Inflammatory macrophage treated with lipopolysaccharide for 1 hour (primary cell): ENCODE results near the gene ISCU.
"Not testable (repeated sequence)": the region's sequence is repeated elsewhere in the genome, so short reads cannot be mapped to it uniquely, and the experiment has no call there.

Experiments used
- DNase-seq, 2 donors: peaks; one replicate each; pipeline ENCODE4 v3.0.0-alpha.2; 2020 to 2022

ISCU gene

GRCh38 chr12:108605690-108606406, 43.5 kb downstream of the ISCU start:
- DNase-seq: no peak

- DNase-seq: no peak
Observed at GRCh38 chr12:108606492-108606891, 44.1 kb downstream of the ISCU start.

DNA sequence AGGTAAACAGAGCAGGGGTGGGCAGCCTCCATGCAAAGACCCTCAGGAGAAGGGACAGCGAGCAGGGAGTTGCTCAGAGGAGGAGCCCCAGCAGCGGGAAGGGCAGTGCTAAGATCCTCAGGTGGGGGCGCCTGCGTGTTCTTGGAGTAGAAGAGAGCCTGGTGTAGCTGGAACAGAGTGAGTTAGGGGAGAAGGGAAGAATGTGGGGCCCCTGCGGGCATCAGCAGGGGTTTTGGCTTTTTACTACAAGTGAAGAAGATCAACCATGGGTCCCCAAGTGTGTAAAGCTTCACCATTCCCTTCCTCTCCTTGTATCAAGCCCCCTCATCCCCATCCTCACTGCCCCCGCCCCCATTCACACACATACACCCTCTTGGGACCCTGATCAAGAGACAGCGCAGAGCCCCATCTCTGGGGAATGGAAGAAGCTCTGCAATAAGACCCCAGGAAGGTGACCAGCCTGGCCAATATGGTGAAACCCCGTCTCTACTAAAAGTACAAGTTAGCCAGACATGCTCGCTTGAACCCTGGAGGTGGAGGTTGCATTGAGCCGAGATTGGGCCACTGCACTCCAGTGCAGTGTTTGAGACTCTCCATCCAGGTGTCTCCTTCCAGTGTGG, 45.7 kb downstream of the ISCU start:
- DNase-seq: no peak

DNA sequence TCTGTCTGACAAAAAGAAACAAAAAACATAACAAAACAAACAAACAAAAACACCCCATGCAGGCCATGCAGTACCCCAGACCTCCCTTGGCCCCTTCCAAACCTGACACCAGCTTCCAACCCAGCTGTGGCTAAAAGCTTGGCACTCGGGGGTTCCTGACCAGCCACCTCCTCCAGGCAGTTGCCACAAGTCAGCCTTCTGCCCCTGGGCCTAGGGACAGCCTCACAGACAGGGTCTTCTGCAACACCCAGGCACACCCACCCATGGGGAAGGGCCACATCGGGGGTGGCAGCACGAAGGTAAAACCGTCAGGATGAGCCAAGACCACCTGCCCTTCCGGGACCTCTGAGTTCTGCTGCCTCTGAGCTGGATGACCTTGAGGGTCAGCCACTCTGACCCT, 46.2 kb downstream of the ISCU start:
- DNase-seq: no peak

DNA sequence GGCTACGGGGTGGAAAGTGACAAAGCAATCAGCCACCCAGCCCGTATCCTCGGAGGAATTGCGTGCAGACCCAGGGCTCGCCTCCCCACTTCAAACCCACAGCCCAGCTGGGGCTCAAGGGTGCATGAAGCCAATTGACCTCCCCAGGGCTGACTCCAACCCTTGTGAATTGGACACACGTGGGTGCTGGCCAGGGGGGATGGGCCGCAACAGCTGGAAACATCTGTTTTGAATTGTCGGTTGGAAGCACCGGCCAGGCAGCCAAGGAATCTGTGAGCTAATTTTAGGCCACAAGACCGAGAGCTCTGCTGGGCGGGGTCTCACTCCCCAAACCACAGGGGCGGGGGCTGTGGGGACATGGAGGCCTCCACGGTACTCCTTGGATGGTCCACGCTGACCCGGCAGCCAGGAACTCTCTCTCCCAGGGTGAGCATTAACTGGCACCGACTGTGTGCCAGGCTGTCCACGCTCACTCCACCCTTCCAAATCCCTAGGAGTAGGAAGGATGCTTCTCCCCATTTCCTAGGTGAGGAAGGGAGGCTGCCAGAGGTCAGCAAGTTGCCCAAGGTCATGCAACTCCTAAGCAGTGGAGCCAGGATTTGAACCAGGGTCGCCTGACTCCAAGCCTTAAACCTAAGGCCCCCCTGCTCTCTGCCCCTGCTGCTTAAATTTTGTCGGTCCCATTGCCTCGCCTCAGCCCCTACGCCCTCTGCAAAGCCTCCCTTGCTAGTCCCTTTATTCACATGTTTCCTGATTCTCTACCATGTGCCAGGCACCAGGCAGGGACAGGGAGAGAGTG, 47.3 kb downstream of the ISCU start:
- DNase-seq: no peak

- no peak for DNase-seq
Observed at GRCh38 chr12:108610336-108610815, 48.0 kb downstream of the ISCU start.

DNA sequence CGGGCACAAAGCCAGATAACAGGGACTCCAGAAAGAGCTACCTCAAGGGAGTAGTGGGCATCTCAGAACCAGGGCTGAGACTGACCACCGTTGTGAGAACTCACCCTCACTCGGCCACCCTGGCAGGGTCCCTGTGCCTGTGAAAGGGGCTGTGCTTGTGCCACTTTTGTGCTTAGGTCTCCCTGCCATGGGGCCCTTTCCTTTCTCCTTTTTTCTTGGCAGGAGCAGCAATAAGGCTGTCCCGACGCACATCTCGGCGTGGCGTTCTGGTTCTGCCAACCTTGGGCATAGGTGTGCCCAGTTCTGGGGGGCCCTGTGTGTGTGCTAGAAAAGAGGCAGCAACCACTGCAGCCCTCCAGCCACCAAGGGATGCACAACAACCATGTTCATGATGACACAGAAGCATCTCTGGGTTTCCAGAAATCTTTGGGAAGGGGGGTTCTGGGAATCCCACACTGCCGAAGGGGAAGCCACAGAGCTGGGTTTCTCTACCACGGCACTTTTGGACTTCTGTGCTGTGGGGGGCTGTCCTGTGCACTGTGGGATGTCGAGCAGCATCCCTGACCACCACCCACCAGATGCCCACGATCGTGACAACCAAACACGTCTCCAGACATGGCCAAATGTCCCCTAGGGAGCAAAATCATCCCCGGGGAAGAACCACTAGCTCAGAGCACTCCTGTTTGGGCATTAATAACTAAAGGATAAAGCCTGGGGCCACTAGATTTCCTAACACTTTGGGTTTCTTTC, 48.6 kb downstream of the ISCU start:
- DNase-seq: no peak

DNA sequence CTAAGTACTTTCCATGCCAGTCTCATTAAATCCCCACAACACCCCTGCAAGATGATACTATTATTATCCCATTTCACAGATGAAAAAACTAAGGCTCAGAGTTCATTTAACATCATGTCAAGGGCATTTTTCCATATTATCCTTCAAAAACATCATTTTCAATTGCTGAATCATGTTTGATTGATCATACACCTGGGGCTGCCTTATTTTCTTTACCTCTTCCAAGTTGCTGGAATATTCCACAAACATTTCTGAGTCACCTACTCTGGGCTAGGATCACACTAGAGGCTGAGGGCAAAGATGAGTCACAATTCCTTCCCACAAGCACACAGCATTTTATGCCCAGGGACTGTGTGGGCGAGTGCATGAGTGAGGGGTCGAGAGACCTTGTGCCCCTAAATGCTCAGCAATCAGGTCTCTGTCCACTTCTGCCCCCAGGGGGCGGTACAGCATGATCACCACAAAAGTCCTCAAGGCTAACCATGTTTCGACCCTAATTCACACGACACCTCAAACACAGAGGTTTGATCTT, 49.6 kb downstream of the ISCU start:
- DNase-seq: peak; percentile 53 to 70

DNA sequence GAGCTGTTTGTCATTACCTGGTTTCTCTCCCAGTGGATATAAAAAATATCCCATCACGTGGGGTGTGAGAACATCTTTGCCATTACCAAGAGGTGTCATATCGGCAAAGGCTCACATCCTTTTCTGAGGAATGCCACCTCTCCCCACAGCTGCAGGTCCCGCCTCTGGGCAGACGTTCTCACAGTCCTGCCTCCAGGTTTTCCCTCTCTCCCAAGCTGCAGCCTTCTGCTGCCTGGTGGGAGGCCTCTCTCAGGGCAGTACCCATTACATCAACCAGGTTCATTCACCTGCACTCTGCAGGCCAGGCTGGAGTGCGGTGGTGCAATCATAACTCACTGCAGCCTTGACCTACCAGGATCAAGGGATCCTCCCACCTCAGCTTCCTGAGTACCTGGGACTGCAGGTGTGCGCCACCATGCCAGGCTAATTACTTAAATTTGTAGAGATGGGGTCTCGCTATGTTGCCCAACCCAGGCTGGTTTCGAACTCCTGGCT, 50.4 kb downstream of the ISCU start:
- DNase-seq: no peak

DNA sequence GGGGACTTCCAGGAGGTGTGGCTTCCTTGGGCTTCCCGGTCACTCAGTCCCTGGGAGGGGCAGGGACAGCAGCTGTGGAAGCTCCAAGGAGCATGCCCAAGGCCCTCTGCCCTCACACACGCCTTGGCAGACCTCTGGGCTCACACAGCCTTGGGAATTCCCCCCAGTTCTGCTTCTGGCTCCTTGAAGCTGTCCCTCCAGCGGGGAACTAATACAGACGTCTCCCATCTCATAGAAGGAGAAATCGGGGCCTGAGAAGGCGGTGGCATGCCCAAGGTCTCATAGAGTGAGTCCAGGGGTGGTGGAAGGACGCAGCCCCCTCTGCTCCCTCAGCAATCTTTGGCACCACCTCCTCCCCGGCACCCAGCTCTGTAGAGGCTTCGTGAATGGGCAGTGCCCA, 51.2 kb downstream of the ISCU start:
- DNase-seq: peak; percentile 81 to 95

- DNase-seq: no peak
Observed at GRCh38 chr12:108614041-108614440, 51.6 kb downstream of the ISCU start.

GRCh38 chr12:108614639-108615038, 52.2 kb downstream of the ISCU start:
- no peak for DNase-seq

GRCh38 chr12:108615918-108616317, 53.5 kb downstream of the ISCU start:
- no peak for DNase-seq

DNA sequence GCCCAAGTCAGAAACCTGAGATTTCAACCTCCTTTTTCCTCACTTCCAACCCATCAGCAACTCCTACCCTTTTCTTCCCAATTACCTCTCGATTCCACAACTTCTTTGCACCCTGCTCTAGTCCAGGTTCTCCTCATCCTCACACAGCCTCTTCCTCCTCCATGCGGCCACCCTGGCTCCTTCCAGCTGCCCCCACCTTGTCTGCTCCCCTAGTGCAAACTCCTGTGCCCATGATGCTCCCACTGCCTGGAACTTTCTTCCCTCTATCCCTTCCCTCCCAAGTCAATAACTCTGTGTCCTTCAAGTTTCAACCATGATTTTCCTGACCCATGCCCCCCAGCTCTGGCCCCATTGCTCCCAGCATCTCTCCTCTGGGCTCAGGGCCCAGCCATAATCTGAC, 54.0 kb downstream of the ISCU start:
- DNase-seq: no peak

DNA sequence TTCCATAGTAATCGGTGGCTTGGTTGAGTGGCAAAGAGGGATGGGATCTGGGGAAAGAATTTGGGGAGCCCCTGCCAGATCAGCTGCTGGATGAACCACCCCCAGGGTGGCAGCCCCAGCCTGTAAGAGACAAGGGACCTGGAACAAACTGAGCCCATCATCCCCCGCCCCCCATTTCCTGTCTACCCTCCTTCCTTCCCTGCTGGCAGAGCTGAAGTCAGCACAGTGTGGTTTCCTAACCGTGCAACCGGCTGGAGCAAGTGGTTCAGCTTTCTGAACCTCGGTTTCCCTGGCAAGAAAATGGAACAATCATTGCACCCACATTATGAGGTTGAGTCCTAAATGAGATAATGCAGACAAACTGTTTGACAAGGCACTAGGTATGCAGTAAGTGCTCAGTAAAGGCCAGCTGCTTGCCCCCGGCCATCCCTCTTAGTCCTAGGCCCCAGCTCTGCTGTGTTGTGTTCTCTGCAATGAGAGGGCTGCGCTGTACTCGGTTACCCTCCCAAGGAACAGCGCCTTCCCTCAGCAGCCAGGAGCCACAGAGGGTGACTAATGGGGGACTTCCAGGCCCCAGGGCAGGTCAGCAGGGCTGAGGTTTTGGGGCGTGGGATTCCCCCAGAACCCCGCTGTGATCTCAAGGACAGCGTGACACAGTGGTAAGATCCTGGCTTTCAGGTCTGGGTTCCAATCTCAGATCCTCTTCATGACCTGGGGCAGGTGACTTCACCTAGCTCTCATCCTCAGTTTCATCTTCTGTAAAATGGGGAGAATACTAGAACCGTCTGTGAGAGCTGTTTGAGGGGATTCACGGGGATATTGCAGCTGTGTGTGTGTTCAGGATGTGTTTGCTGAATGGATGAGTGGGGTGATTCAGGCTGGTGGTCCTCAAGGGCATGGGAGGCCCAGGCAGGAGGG, 54.8 kb downstream of the ISCU start:
- DNase-seq: peak; percentile 71 to 93

DNA sequence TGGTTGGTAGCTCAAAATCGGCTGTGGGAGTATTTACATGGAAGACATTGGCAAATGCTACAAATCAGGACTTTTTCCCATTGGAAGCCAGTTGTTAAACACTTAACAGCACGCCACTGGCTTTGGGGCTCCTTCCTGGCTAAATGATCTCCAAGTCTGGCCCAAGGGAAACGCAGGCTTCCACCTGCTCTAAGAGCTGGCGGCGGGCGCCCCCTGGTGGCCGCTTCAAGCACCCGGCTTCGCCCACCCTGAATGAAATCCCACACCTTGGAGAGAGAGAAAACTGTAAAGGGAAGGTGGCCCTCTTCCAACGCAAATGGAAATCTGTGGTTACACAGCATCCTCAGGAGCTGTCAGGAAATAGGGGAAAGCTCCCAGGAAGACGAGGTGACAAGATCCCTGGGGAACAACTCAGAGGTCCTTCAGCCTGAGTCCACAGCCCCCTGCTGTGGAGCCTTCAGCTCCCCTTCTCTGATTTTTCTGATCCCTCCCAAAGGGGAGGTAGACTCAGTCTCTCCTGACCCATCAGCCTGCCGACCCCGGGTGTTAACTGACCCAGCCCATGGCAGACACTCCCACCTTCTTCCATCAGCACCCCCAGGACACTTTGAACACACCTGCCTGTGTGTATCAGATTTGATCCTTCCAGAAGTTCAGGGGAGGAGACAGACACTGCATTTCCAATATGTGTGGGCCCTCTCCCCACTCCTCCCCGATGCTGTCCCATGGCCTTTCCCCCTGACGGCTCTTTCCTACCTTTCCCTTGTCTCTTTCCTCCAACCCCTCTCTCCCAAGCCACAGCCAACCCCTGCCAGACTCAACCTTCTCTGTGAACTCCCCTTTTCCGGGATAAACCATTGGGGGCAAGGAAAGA, 55.9 kb downstream of the ISCU start:
- DNase-seq: peak; percentile 72 to 89

DNA sequence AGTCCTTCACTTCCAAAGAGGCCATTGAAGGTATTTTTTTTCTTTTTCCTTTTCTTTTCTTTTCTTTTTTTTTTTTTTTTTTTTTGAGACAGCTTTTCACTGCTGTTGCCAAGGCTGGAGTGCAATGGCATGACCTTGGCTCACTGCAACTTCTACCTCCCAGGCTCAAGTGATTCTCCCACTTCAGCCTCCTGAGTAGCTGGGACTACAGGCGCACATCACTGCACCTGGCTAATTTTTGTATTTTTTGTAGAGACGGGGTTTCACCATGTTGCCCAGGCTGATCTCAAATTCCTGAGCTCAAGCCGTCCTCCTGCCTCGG, 56.5 kb downstream of the ISCU start:
- DNase-seq: not testable (repeated sequence)
